Middle frontal gyrus (tissue), 1 donor: ENCODE measurements around the gene INSYN2A.
A peak's percentile ranks its signal among the peaks of the same experiment; 100 is the strongest.

Experiments used
- DNase-seq: peaks from one replicate; pipeline ENCODE4 v3.0.0-alpha.2; 2015; ENCODE audit warnings: low spot score; ENCODE audit errors: extremely low spot score

The INSYN2A gene

GRCh38 chr10:127195571-127196281 lies 665 bp downstream of the INSYN2A start:
- DNase-seq, result no peak

- DNase-seq, result no peak
Observed at GRCh38 chr10:127195041-127195506, 1.3 kb downstream of the INSYN2A start.

- DNase-seq, result no peak
Observed at GRCh38 chr10:127194599-127194998, 1.8 kb downstream of the INSYN2A start.

- DNase-seq, result no peak
Observed at GRCh38 chr10:127194111-127194510, 2.3 kb downstream of the INSYN2A start.

GRCh38 chr10:127193125-127193524 lies 3.3 kb downstream of the INSYN2A start:
- DNase-seq, result no peak

- no peak for DNase-seq
Observed at GRCh38 chr10:127190427-127190826, 6.0 kb downstream of the INSYN2A start.

GRCh38 chr10:127189226-127189625 lies 7.2 kb downstream of the INSYN2A start:
- no peak for DNase-seq

- no peak for DNase-seq
Observed at GRCh38 chr10:127186813-127187212, 9.6 kb downstream of the INSYN2A start.

- DNase-seq, result no peak
Observed at GRCh38 chr10:127184582-127184981, 11.8 kb downstream of the INSYN2A start.

GRCh38 chr10:127182161-127182560 lies 14.2 kb downstream of the INSYN2A start:
- no peak for DNase-seq

- DNase-seq, result no peak
Observed at GRCh38 chr10:127179612-127180250, 16.7 kb downstream of the INSYN2A start.

GRCh38 chr10:127176649-127177048 lies 19.7 kb downstream of the INSYN2A start:
- no peak for DNase-seq

GRCh38 chr10:127175357-127176110 lies 20.9 kb downstream of the INSYN2A start:
- DNase-seq, result no peak

- DNase-seq, result no peak
Observed at GRCh38 chr10:127174866-127175265, 21.5 kb downstream of the INSYN2A start.

- peak; percentile 8 for DNase-seq
Observed at GRCh38 chr10:127168261-127168660, 28.1 kb downstream of the INSYN2A start.

GRCh38 chr10:127162841-127163240 lies 33.5 kb downstream of the INSYN2A start:
- no peak for DNase-seq

GRCh38 chr10:127161482-127161881 lies 34.9 kb downstream of the INSYN2A start:
- no peak for DNase-seq

- no peak for DNase-seq
Observed at GRCh38 chr10:127159648-127160245, 36.6 kb downstream of the INSYN2A start.

GRCh38 chr10:127158662-127159061 lies 37.7 kb downstream of the INSYN2A start:
- DNase-seq, result no peak

- DNase-seq, result no peak
Observed at GRCh38 chr10:127157506-127158200, 38.7 kb downstream of the INSYN2A start.

- DNase-seq, result no peak
Observed at GRCh38 chr10:127157089-127157488, 39.3 kb downstream of the INSYN2A start.
